WI38 (cell line): ENCODE data around the gene LPIN1.
"Not testable (repeated sequence)": the region's sequence is repeated elsewhere in the genome, so short reads cannot be mapped to it uniquely, and the experiment has no call there.

Experiments used
- H3K4me3 ChIP-seq: 2 replicates; pipeline ENCODE4 v1.5.1; 2011; ENCODE audit warnings: low read depth, mild to moderate bottlenecking, control low read depth, low read length
- TF ChIP-seq, protein P1 (sequence below): IDR thresholded peaks from 2 replicates; pipeline ENCODE4 v1.5.1; 2012; ENCODE audit warnings: low read depth, mild to moderate bottlenecking, control low read depth, low read length

LPIN1 gene

DNA sequence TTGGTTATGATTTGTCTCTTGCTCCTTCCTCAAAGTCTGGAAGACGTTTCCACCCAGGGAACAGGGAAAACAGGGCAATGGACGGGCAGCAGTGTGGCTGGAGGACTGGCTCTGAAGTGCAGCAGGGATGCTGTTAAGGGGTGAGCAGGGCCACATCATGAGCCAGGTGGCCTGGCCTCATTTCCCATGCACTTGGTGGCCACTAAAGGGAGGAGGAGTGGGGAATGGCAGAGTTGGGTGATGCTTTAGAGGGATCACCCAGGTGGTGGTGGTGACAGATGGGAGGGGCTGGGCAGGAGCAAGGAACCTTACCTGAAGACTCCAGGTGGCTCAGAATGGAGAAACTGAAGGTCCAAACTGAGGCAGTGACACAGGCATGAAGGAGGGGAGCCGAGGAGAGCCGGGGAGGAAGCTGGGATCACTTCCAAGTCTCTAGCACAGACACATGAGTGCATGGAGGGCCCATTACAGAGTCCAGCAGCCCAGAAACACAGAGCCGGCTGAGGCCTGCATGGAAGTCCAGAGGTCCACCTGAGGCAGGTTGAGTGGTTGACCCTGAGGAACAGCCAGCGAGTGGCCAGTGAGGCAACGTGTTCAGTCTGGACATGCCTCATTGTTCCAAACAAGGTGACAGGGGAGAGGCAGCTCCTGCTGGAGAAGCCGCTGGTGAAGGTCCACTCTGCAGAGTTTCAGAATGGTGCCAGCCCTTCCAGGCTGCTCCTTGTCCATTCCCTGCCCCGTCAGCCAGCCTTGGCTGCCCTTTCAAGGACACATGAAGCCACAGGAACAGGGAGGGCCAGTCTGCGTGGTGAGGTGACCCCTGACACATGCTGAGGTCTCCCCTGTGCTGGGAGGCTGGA lies 91.7 kb downstream of the LPIN1 start:
- TF ChIP-seq, protein P1, sequence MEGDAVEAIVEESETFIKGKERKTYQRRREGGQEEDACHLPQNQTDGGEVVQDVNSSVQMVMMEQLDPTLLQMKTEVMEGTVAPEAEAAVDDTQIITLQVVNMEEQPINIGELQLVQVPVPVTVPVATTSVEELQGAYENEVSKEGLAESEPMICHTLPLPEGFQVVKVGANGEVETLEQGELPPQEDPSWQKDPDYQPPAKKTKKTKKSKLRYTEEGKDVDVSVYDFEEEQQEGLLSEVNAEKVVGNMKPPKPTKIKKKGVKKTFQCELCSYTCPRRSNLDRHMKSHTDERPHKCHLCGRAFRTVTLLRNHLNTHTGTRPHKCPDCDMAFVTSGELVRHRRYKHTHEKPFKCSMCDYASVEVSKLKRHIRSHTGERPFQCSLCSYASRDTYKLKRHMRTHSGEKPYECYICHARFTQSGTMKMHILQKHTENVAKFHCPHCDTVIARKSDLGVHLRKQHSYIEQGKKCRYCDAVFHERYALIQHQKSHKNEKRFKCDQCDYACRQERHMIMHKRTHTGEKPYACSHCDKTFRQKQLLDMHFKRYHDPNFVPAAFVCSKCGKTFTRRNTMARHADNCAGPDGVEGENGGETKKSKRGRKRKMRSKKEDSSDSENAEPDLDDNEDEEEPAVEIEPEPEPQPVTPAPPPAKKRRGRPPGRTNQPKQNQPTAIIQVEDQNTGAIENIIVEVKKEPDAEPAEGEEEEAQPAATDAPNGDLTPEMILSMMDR = no peak

DNA sequence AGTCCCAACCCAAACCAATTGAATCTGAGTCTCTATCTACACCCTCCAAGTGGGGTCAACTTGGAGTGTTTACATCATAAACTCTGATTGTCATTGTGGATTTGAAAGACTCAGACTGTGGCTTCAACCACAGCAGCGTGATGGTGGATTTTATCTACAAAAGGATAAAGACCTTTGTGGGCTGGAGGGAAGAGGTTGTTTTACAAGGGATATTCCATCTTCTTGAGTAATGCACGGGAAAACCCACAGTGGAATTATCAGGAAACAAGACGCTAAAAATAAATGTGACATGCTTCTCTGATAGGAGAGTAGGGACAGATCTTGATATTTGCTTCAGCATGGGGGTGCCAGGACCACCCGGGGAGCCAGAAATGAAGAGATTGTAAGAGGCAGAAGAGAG lies 93.5 kb downstream of the LPIN1 start:
- H3K4me3 ChIP-seq = no peak overlapping the region
- TF ChIP-seq, protein P1 = no peak

More for the DNA sequence above, 91.7 kb downstream of the LPIN1 start:
- no peak overlapping the region for H3K4me3 ChIP-seq

DNA sequence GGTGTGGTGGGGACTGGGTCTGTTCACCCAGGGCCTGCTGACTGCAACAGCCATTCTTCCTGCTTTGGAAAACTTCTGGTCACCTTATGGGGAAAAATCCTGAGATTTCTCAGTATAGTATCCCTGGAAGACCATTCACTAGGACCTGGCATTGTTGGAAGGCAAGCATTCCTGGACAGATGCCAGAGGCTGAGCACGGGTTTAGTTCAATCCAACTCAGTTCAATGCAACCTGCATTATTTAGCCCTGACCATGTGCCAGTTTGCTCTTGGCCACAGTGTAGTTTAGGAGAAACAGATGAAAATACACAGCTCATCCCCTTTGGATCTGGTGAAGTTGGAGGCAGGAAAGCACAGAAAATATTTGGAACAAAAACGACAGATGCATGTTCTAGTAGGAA lies 95.9 kb downstream of the LPIN1 start:
- no peak overlapping the region for H3K4me3 ChIP-seq
- TF ChIP-seq, protein P1 = no peak

DNA sequence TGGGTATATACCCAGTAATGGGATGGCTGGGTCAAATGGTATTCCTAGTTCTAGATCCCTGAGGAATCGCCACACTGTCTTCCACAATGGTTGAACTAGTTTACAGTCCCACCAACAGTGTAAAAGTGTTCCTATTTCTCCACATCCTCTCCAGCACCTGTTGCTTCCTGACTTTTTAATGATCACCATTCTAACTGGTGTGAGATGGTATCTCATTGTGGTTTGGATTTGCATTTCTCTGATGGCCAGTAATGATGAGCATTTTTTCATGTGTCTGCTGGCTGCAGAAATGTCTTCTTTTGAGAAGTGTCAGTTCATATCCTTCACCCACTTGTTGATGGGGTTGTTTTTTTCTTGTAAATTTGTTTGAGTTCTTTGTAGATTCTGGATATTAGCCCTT lies 98.4 kb downstream of the LPIN1 start:
- not testable (repeated sequence) for H3K4me3 ChIP-seq

DNA sequence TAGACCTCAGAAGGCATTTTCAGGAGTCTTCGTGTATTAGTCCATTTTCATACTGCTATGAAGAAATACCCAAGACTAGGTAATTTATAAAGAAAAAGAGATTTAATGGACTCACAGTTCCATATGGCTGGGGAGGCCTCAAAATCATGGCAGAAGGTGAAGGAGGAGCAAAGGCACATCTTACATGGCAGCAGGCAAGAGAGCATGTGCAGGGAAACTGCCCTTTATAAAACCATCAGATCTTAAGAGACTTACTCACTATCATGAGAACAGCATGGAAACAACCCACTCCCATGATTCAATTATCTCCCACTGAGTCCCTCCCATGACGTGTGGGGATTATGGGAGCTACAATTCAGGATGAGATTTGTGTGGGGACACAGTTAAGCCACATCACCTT lies 101.5 kb downstream of the LPIN1 start:
- not testable (repeated sequence) for H3K4me3 ChIP-seq

DNA sequence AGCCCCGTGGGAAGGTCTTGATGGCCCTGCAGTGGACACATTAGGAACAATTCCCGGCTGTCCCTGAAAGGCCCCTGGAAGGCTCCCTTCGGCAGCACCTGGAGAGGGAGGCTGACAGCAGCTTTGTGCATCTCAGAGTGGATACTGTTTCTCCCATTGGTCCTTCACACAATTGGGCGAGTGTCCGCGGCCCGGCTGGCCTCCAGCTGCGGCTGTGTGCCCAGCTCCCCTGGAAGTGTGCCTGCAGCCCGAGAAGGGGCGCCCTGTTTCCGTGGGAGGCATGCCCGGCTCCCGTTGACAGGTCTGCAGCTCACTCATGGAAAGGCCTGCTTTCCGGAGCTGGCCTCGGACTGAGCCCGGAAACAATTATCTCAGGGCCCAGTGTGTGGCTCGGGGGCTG lies 103.7 kb downstream of the LPIN1 start:
- TF ChIP-seq, protein P1 = no peak
- no peak overlapping the region for H3K4me3 ChIP-seq

DNA sequence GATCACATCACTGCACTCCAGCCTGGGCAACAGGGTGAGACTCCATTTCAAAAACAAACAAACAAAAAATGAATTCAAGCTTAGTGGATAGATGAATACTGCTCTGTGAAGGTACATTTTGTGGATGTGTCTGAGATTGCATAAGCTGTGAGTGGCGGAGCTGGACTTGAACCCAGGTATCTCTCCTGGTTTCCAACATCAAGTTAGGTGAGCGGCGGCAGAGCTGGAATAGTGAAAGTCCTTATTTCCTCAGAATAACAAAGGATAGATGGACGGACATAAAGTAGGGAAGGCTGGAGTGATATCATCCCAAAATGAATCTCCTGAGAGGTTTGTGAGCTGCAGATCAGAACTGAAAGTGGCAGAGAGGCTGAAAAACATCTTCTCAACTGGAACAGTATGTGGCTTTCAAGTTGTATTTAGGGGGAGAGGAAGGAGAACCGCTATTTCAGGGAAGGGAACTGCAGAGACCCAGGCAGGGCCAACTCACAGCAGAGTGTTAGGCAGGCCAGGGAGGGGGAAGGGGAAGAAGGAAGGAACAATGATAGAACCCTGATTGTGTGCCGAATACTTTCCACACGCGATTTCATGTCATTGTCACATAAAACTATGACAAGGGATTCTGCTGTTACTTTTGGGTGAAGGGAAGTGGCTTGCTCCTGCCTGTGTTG lies 106.2 kb downstream of the LPIN1 start:
- no peak overlapping the region for H3K4me3 ChIP-seq
- TF ChIP-seq, protein P1 = no peak

DNA sequence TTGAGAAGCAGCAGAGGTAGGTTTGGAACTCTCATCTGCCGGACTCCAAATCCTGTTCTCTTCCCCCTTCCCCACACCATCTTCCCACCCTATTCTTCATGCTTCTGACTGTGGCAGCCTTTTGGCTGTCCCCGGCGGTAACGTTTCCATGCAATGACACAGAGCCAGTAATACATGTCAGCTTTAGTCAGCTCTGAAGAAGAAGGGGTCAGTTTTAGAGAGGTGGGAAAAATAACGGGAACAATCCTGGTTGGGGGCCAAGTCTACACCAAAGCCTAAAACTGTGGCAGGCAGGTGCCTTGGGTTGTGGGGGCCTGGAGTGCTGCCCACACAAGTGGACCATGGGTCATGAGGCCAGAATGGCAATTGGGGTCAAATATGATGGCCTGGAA lies 106.8 kb downstream of the LPIN1 start:
- TF ChIP-seq, protein P1 = no peak
- H3K4me3 ChIP-seq = no peak overlapping the region
